GM12872 (cell line): Measurements from ENCODE around the gene LRRC8C.

ENCODE experiments used
- TF ChIP-seq, protein P1 (sequence below): IDR thresholded peaks from 3 replicates; pipeline ENCODE4 v1.5.1; 2011; ENCODE audit warnings: low read depth, mild to moderate bottlenecking, low read length, moderate library complexity; ENCODE audit not compliant: insufficient read depth

The LRRC8C gene

DNA sequence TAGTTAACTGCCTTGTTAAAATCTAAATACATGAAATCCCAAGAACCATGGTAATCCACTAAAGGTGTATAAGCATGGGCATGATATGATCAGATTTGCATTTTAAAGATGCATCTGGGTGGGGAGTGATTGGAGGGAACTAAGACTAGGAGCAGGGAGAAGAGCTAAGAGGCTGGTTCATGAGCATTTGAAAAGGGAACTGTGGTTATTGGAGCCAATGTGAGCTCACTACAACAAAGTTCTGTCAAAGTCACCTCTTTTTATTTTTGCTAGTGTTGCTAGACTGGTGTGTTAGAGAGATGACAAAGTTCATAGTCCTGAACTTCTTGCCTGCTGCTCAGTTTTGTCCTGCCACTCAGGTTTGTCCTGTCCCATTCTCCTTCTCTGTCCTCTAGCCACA, 120.8 kb downstream of the LRRC8C start:
- TF ChIP-seq, protein P1, sequence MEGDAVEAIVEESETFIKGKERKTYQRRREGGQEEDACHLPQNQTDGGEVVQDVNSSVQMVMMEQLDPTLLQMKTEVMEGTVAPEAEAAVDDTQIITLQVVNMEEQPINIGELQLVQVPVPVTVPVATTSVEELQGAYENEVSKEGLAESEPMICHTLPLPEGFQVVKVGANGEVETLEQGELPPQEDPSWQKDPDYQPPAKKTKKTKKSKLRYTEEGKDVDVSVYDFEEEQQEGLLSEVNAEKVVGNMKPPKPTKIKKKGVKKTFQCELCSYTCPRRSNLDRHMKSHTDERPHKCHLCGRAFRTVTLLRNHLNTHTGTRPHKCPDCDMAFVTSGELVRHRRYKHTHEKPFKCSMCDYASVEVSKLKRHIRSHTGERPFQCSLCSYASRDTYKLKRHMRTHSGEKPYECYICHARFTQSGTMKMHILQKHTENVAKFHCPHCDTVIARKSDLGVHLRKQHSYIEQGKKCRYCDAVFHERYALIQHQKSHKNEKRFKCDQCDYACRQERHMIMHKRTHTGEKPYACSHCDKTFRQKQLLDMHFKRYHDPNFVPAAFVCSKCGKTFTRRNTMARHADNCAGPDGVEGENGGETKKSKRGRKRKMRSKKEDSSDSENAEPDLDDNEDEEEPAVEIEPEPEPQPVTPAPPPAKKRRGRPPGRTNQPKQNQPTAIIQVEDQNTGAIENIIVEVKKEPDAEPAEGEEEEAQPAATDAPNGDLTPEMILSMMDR: no peak

DNA sequence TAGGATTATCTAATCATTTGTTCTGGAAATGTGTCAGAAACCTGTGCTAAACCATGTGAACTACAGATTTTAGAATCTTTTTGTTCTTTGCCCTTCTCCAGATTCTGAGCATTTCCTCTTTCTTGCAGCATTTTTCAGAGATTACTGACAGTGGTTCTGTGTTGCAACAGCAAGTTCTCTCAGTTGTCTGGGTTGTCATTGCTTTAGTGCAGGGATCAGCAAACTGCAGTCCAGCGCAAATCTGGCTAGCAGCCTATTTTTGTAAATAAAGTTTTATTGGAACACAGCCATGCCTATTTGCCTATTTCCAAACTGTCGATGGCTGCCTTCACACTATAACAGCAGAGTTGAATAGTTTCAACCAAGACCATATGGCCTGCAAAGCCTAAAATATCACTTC, 121.6 kb downstream of the LRRC8C start:
- TF ChIP-seq, protein P1: no peak

DNA sequence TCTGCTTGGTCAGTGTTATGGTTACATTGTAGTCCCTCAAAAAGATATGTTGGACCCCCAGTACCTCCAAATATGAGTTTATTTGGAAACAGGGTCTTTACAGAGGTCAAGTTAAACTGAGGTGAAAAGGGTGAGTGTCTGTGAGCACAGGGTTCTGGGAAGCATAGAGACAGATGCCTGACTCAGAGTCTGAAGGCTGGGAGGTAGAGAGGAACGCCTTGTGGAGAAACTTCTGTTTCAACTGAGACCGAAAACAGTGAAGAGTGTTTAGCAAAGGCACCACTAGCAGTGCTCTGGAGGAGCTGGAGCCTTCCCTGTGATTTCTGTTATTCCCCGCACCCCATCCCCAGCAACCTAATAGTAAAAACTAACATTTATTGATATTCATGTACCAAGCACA, 122.7 kb downstream of the LRRC8C start:
- TF ChIP-seq, protein P1: no peak

DNA sequence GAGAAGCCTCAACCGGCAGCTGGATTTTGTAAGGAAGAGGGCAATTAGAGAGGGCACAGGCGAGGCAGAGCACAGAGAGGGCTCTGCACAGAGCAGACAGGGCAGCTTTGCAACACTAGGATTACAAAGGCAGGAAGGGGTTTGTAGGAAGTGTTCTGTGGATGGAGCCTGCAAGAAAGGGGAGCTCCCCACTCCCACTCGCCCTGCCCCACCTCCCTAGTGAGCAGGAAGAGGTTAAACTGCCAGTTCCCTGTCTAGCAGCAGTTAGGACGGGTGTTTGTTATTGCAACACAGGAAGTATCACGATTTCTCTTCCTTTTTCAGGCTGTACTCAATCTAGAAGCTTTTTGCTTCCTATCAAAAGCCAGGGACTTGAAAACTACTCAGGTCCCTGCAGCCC, 124.6 kb downstream of the LRRC8C start:
- TF ChIP-seq, protein P1: no peak

DNA sequence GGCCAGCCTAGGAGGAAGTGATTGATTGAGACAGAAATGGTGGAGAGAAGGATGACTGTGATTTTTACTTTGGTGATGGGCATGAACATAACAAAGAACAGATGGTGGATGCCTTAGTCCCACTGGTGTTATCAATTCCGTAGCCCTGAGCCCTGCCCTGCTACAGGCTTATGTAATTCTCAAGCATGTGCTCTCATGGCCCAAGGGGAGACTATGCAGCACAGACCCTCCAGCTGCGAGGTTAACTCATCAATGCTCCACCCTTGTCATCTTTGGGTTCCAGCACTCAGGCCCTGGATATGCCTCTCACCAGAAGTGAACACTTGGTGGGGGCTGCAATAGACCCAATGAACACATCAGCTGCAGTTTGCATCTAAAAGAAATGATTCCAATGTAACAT, 125.2 kb downstream of the LRRC8C start:
- TF ChIP-seq, protein P1: no peak

DNA sequence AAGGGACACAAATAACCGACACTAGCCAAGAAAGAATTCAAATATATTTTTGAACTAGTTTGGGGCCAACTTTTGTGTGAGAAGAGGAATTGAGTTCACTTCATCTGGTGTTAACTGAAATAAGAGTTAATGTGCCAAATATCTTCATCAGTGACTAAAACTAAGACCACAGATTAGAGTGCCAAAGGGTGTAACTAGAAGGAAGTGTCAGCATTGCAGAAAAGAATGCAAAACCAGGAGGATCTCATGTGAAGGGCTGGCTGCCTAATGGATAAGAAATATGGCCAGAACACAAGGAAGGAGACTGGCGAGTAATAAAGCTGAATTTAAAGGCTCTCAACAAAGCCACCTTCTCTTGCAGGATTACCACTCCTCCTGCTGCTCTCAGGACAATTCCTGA, 126.1 kb downstream of the LRRC8C start:
- TF ChIP-seq, protein P1: no peak

DNA sequence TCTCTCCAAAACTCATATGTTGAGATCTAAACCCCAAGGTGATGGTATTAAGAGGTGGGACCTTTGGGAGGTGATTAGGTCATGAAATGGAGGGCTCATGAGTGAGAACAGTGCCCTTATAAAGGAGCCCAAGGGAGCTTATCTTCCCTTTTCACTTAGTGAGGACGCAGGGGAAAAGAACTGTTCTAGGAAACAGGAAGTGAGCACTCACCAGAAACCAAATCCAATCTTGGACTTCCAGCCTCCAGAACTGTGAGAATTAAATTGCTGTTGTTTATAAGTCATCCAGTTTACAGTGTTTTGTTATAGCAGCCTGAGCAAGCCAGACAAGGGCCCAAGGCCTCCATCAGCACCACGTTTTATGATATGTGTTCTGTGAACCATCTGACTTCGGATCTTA, 127.6 kb downstream of the LRRC8C start:
- TF ChIP-seq, protein P1: no peak

DNA sequence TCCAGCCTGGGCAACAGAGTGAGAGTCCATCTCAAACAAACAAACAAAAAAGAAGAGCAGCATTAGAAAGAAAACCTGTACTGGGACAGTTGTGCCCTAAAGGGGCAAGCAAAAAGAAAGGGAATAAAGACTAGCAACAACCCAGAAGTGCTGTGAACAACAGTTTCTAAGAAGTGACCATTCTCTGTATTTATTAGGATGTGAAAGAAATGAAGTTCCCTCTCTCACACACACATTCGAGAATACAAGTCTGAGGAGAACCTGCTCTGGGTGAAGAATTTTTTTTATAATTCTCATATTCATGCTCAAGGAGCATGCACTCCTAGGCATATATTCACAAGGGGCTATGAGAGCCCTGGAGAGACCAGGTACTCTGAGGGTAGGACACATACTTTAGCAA, 128.4 kb downstream of the LRRC8C start:
- TF ChIP-seq, protein P1: no peak
